PC-9 (cell line): ENCODE measurements around the gene REPS1.

Experiments
- EZH2 ChIP-seq: fragments of 200-600 bp; sonication (generic); IDR thresholded peaks from 2 replicates; pipeline ENCODE4 v1.8.0; 2017; ENCODE audit warnings: antibody characterized with exemption, low read depth
- TF ChIP-seq, protein P1 (sequence below): fragments of 200-600 bp; sonication (generic); conservative IDR thresholded peaks from 2 replicates; pipeline ENCODE4 v1.6.1; 2017; ENCODE audit warnings: mixed run types, antibody characterized with exemption, mild to moderate bottlenecking, moderate library complexity

DNA sequence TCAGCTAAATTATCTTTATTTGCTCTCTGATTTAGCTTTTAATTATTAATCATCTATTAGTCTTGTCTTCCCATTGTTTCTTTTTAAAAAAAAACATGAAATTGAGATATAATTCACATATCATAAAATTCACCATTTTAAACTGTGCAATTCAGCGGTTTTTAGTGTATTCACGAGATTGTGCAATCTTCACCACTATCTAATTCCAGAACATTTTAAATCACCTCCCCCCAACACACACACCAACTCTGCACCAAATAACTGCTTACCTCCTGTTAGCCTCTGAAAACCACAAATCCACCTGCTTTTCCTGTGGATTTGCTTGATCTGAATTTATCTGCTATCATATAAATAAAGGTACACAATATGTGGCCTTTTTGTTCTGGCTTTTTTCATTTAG is 31.7 kb upstream of the REPS1 start:
- TF ChIP-seq, protein P1, sequence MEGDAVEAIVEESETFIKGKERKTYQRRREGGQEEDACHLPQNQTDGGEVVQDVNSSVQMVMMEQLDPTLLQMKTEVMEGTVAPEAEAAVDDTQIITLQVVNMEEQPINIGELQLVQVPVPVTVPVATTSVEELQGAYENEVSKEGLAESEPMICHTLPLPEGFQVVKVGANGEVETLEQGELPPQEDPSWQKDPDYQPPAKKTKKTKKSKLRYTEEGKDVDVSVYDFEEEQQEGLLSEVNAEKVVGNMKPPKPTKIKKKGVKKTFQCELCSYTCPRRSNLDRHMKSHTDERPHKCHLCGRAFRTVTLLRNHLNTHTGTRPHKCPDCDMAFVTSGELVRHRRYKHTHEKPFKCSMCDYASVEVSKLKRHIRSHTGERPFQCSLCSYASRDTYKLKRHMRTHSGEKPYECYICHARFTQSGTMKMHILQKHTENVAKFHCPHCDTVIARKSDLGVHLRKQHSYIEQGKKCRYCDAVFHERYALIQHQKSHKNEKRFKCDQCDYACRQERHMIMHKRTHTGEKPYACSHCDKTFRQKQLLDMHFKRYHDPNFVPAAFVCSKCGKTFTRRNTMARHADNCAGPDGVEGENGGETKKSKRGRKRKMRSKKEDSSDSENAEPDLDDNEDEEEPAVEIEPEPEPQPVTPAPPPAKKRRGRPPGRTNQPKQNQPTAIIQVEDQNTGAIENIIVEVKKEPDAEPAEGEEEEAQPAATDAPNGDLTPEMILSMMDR = no peak
- TF ChIP-seq EZH2 = no peak
